Activated CD4-positive, alpha-beta T cell treated with anti-CD3 and anti-CD28 coated beads, Interleukin-2, amount 50 U/mL, for 4 hours (primary cell): ENCODE data around the gene AKAP10.
"Not testable (repeated sequence)": the region's sequence is repeated elsewhere in the genome, so short reads cannot be mapped to it uniquely, and the experiment has no call there.

Source experiments
- DNase-seq, 2 experiments: peaks; one replicate each; pipeline ENCODE4 v3.0.0-alpha.2; 2020

Gene AKAP10

GRCh38 chr17:19860647-19861177 lies 116.9 kb downstream of the AKAP10 start:
- not testable (repeated sequence) for DNase-seq

- no peak for DNase-seq
These were observed 120.0 kb downstream of the AKAP10 start for GRCh38 chr17:19857640-19858039.
